MV-4-11 (cell line): ENCODE data around the gene CSPG4.
"Not testable (repeated sequence)": the region's sequence is repeated elsewhere in the genome, so short reads cannot be mapped to it uniquely, and the experiment has no call there.

Experiments
- DNase-seq: peaks from one replicate; lab custom pipeline; 2025; lab: John Stamatoyannopoulos, UW

Gene CSPG4

GRCh38 chr15:75723847-75724660 is 11.4 kb upstream of the CSPG4 start:
- DNase-seq = peak; percentile 89

- DNase-seq = no peak
Observed at GRCh38 chr15:75723171-75723846, 10.7 kb upstream of the CSPG4 start.

- no peak for DNase-seq
Observed at GRCh38 chr15:75721923-75722870, 9.5 kb upstream of the CSPG4 start.

- no peak for DNase-seq
Observed at GRCh38 chr15:75721480-75721922, 8.9 kb upstream of the CSPG4 start.

GRCh38 chr15:75720787-75721479 is 8.3 kb upstream of the CSPG4 start:
- peak; percentile 54 for DNase-seq

- DNase-seq = no peak
Observed at GRCh38 chr15:75720297-75720696, 7.6 kb upstream of the CSPG4 start.

GRCh38 chr15:75718328-75718727 is 5.7 kb upstream of the CSPG4 start:
- DNase-seq = no peak

- not testable (repeated sequence) for DNase-seq
Observed at GRCh38 chr15:75717001-75717400, 4.4 kb upstream of the CSPG4 start.

- DNase-seq = not testable (repeated sequence)
Observed at GRCh38 chr15:75716249-75716950, 3.8 kb upstream of the CSPG4 start.

- not testable (repeated sequence) for DNase-seq
Observed at GRCh38 chr15:75715312-75715832, 2.7 kb upstream of the CSPG4 start.

- no peak for DNase-seq
Observed at GRCh38 chr15:75714195-75714594, 1.5 kb upstream of the CSPG4 start.

- DNase-seq = no peak
Observed at GRCh38 chr15:75713338-75713895, 769 bp upstream of the CSPG4 start.

- peak; percentile 22 for DNase-seq
Observed at GRCh38 chr15:75711495-75711894, 1.2 kb downstream of the CSPG4 start.

- not testable (repeated sequence) for DNase-seq
Observed at GRCh38 chr15:75710874-75711273, 1.8 kb downstream of the CSPG4 start.

- DNase-seq = not testable (repeated sequence)
Observed at GRCh38 chr15:75709458-75709857, 3.2 kb downstream of the CSPG4 start.

- DNase-seq = no peak
Observed at GRCh38 chr15:75706682-75706954, 6.0 kb downstream of the CSPG4 start.

GRCh38 chr15:75705854-75706681 is 6.6 kb downstream of the CSPG4 start:
- DNase-seq = no peak

- not testable (repeated sequence) for DNase-seq
Observed at GRCh38 chr15:75705375-75705774, 7.3 kb downstream of the CSPG4 start.

- DNase-seq = no peak
Observed at GRCh38 chr15:75704618-75705017, 8.0 kb downstream of the CSPG4 start.

GRCh38 chr15:75704263-75704615 is 8.4 kb downstream of the CSPG4 start:
- DNase-seq = no peak
